ENCODE results near the gene PLEKHA3. TPM values are rescaled to one million over a fixed set of nuclear protein-coding genes. Genes with fewer than 3 reads are reported as not detected.
A peak's percentile ranks its signal among the peaks of the same experiment; 100 is the strongest.

PLEKHA3 gene
- total and polyA plus RNA-seq, 10 of the 15 experiments (the other 5 are each of a cell fraction or from before 2014, with no cell fraction given), result 1.4 to 21.1 (median 7.4) TPM

GRCh38 chr2:178530625-178531142 is 50.4 kb downstream of the PLEKHA3 start (continued):
- no peak for TF ChIP-seq PAX8 (IDR thresholded peaks at IDR 0.05)
- peak; percentile 55; the same call in 1 of the 2 replicates for TF ChIP-seq MXI1 (IDR thresholded peaks at IDR 0.05; ENCODE audit: low read depth, low read length)
- TF ChIP-seq, protein P1, sequence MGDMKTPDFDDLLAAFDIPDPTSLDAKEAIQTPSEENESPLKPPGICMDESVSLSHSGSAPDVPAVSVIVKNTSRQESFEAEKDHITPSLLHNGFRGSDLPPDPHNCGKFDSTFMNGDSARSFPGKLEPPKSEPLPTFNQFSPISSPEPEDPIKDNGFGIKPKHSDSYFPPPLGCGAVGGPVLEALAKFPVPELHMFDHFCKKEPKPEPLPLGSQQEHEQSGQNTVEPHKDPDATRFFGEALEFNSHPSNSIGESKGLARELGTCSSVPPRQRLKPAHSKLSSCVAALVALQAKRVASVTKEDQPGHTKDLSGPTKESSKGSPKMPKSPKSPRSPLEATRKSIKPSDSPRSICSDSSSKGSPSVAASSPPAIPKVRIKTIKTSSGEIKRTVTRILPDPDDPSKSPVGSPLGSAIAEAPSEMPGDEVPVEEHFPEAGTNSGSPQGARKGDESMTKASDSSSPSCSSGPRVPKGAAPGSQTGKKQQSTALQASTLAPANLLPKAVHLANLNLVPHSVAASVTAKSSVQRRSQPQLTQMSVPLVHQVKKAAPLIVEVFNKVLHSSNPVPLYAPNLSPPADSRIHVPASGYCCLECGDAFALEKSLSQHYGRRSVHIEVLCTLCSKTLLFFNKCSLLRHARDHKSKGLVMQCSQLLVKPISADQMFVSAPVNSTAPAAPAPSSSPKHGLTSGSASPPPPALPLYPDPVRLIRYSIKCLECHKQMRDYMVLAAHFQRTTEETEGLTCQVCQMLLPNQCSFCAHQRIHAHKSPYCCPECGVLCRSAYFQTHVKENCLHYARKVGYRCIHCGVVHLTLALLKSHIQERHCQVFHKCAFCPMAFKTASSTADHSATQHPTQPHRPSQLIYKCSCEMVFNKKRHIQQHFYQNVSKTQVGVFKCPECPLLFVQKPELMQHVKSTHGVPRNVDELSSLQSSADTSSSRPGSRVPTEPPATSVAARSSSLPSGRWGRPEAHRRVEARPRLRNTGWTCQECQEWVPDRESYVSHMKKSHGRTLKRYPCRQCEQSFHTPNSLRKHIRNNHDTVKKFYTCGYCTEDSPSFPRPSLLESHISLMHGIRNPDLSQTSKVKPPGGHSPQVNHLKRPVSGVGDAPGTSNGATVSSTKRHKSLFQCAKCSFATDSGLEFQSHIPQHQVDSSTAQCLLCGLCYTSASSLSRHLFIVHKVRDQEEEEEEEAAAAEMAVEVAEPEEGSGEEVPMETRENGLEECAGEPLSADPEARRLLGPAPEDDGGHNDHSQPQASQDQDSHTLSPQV (IDR thresholded peaks at IDR 0.05), result no peak
- TF ChIP-seq, protein P2, sequence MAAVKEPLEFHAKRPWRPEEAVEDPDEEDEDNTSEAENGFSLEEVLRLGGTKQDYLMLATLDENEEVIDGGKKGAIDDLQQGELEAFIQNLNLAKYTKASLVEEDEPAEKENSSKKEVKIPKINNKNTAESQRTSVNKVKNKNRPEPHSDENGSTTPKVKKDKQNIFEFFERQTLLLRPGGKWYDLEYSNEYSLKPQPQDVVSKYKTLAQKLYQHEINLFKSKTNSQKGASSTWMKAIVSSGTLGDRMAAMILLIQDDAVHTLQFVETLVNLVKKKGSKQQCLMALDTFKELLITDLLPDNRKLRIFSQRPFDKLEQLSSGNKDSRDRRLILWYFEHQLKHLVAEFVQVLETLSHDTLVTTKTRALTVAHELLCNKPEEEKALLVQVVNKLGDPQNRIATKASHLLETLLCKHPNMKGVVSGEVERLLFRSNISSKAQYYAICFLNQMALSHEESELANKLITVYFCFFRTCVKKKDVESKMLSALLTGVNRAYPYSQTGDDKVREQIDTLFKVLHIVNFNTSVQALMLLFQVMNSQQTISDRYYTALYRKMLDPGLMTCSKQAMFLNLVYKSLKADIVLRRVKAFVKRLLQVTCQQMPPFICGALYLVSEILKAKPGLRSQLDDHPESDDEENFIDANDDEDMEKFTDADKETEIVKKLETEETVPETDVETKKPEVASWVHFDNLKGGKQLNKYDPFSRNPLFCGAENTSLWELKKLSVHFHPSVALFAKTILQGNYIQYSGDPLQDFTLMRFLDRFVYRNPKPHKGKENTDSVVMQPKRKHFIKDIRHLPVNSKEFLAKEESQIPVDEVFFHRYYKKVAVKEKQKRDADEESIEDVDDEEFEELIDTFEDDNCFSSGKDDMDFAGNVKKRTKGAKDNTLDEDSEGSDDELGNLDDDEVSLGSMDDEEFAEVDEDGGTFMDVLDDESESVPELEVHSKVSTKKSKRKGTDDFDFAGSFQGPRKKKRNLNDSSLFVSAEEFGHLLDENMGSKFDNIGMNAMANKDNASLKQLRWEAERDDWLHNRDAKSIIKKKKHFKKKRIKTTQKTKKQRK (IDR thresholded peaks at IDR 0.05; ENCODE audit: low read depth, low read length), result no peak
- no peak for TF ChIP-seq EZH2 (IDR thresholded peaks at IDR 0.05; ENCODE audit: borderline replicate concordance, control insufficient read depth, low read depth, low read length)
- TF ChIP-seq, protein P3, sequence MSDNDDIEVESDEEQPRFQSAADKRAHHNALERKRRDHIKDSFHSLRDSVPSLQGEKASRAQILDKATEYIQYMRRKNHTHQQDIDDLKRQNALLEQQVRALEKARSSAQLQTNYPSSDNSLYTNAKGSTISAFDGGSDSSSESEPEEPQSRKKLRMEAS (IDR thresholded peaks at IDR 0.05; ENCODE audit: low read depth, low read length), result no peak
- peak; percentile 64; the same call in 1 of the 2 replicates for TF ChIP-seq CHD2 (IDR thresholded peaks at IDR 0.05; ENCODE audit: borderline replicate concordance, low read depth, low read length)
- TF ChIP-seq TCF7 (IDR thresholded peaks at IDR 0.05; ENCODE audit: borderline replicate concordance), result peak; percentile 46; the same call in 1 of the 2 replicates
- TF ChIP-seq MTA2 (IDR thresholded peaks at IDR 0.05; ENCODE audit: low read depth), result peak; percentile 97
- TF ChIP-seq FOXM1 (IDR thresholded peaks at IDR 0.05; ENCODE audit: low read depth, low read length), result peak; percentile 75; the same call in 1 of the 2 replicates
- TF ChIP-seq, protein P4, sequence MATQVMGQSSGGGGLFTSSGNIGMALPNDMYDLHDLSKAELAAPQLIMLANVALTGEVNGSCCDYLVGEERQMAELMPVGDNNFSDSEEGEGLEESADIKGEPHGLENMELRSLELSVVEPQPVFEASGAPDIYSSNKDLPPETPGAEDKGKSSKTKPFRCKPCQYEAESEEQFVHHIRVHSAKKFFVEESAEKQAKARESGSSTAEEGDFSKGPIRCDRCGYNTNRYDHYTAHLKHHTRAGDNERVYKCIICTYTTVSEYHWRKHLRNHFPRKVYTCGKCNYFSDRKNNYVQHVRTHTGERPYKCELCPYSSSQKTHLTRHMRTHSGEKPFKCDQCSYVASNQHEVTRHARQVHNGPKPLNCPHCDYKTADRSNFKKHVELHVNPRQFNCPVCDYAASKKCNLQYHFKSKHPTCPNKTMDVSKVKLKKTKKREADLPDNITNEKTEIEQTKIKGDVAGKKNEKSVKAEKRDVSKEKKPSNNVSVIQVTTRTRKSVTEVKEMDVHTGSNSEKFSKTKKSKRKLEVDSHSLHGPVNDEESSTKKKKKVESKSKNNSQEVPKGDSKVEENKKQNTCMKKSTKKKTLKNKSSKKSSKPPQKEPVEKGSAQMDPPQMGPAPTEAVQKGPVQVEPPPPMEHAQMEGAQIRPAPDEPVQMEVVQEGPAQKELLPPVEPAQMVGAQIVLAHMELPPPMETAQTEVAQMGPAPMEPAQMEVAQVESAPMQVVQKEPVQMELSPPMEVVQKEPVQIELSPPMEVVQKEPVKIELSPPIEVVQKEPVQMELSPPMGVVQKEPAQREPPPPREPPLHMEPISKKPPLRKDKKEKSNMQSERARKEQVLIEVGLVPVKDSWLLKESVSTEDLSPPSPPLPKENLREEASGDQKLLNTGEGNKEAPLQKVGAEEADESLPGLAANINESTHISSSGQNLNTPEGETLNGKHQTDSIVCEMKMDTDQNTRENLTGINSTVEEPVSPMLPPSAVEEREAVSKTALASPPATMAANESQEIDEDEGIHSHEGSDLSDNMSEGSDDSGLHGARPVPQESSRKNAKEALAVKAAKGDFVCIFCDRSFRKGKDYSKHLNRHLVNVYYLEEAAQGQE (IDR thresholded peaks at IDR 0.05; ENCODE audit: low read depth, low read length), result no peak
- peak; percentile 88; the same call in 1 of the 2 replicates for TF ChIP-seq RCOR1 (conservative IDR thresholded peaks at IDR 0.05; ENCODE audit: low read depth, low read length)
- TF ChIP-seq STAT3 (IDR thresholded peaks at IDR 0.05; ENCODE audit: low read depth, low read length), result peak; percentile 89; the same call in 1 of the 2 replicates
- TF ChIP-seq BCL3 (IDR thresholded peaks at IDR 0.05; ENCODE audit: borderline replicate concordance, insufficient read depth, low read depth, low read length, poor library complexity, severe bottlenecking), result peak; percentile 94
- TF ChIP-seq HDAC2 (IDR thresholded peaks at IDR 0.05), result no peak
- no peak for TF ChIP-seq NFXL1 (IDR thresholded peaks at IDR 0.05; ENCODE audit: borderline replicate concordance)
- TF ChIP-seq ASH2L (IDR thresholded peaks at IDR 0.05; ENCODE audit: borderline replicate concordance, low read depth), result no peak

All from GM12878 (cell line).